Activated T-helper 9 cell treated with anti-CD3 and anti-CD28 coated beads, Interleukin-2, amount 50 U/mL, for 16 hours (primary cell): Measurements from ENCODE around the gene GPR52.

Experiments
- DNase-seq: peaks from one replicate; pipeline ENCODE4 v3.0.0-alpha.2; 2020; ENCODE audit warnings: low read depth

The GPR52 gene

GRCh38 chr1:174466607-174467006 lies 18.8 kb downstream of the GPR52 start:
- no peak for DNase-seq

- DNase-seq, result no peak
Measured at GRCh38 chr1:174469052-174469451, 21.3 kb downstream of the GPR52 start.

GRCh38 chr1:174469687-174470086 lies 21.9 kb downstream of the GPR52 start:
- no peak for DNase-seq

- DNase-seq, result no peak
Measured at GRCh38 chr1:174479281-174479680, 31.5 kb downstream of the GPR52 start.

GRCh38 chr1:174480324-174480723 lies 32.6 kb downstream of the GPR52 start:
- DNase-seq, result no peak

- no peak for DNase-seq
Measured at GRCh38 chr1:174491606-174492005, 43.8 kb downstream of the GPR52 start.

GRCh38 chr1:174497478-174497877 lies 49.7 kb downstream of the GPR52 start:
- DNase-seq, result no peak
